ENCODE results near the gene LILRB3.
"Not testable (repeated sequence)": the region's sequence is repeated elsewhere in the genome, so short reads cannot be mapped to it uniquely, and the experiment has no call there.

LILRB3 gene

GRCh38 chr19:54189735-54190502 lies 32.9 kb downstream of the LILRB3 start:
- peak; percentile 100 for DNase-seq (ENCODE audit: low read depth)

- DNase-seq (ENCODE audit: low read depth): no peak
These were observed 33.6 kb downstream of the LILRB3 start, which contains the start of gene MBOAT7 for GRCh38 chr19:54189145-54189734. MBOAT7 (minus strand) TSS chr19:54189580; CDS start chr19:54188508, 1,072 bp downstream.

DNA sequence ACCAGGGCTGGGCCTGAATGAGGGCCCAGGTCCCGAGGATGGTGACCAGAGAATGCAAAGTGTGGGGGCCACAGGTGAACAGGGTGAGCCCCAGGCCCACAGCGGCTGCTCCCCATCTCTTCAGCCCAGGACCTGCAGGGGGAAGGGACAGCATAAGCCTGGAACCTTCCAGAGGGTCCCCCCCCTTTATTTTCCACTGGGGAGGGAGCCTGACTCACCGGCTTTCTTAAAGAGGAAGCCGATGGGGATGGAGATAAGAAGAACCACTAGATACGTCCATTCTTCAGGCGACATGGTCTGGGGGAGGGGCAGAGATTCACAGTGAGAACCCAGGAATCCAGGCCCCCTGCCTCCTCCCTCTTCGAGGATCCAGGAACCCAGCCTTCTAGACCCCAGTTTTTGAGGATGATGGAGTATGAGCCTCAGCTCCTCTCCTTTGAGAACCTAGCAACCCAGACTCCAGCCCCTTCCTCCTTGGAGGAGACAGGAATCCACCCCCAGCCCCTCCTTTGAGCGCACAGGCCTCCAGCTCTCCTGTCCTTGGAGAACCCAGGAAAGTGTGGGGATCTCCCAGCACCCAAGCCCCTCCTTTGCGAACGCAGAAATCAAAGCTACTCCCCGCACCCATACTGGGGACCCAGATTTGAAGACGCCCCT lies 34.5 kb downstream of the LILRB3 start:
- DNase-seq (ENCODE audit: low read depth): peak; percentile 88

DNA sequence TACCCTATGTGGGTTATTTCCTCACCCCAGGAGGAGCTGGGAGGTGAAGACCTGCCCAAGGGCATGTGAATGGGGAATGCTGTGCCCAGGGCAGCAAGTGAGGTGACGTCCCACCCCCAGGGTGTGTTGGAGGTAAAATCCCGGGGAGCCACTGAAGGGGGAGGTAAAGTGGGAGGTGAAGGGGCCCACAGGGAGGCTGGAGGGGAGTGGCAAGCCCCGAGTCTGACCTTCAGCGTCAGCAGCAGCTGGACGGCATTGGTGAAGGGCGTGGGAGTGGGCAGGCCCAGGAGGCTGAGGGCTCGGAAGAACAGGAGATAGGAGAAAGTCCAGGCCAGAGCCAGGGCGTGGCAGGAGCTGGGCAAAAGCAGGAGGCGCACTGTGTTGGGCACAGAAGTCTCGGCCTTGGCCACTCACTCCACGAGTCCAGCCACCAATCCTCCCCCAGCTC lies 35.8 kb downstream of the LILRB3 start:
- no peak for DNase-seq (ENCODE audit: low read depth)

DNA sequence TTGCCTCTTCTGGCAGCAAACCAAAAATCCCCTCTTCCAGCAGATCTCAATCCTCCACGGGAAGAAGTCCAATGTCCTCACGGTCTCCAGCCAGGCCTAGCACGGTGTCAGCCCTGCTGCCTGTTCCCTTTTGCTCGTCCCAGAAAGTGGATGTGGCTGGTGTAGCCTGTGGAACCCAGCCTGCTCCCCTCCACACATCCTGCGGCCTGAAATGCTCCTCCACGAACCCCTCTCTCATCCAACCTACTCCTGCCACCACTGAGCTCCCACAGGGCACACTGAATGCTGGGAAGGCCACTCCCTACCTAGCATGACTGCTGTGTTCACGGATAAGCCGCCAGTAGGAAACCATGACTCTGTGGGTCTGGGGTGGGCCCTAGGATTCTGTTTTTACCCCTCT lies 36.5 kb downstream of the LILRB3 start:
- no peak for DNase-seq (ENCODE audit: low read depth)

DNA sequence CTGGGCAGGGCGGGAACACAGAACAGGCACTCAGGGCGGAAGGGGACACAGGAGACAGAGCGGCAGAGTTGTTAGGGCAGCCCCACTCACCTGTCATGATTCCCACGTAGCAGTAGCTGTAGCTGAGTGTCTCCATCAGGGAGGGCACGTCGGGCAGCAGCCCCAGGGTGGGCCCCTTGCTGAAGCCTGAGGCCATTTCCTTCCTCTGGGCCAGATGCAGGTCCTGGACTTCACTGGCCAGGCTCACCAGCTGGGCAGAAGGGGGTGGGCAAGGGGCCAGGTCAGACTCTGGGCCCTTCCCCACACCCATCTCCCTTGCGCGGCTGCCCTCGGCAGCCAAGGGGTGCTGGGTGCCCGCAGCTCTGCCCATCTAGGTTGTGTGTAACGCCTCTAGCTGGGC lies 39.4 kb downstream of the LILRB3 start:
- no peak for DNase-seq (ENCODE audit: low read depth)

GRCh38 chr19:54181894-54182293 lies 40.9 kb downstream of the LILRB3 start:
- not testable (repeated sequence) for DNase-seq (ENCODE audit: low read depth)

- no peak for DNase-seq (ENCODE audit: low read depth)
These were observed 42.1 kb downstream of the LILRB3 start for GRCh38 chr19:54180691-54181091.

- DNase-seq (ENCODE audit: low read depth): peak; percentile 71
These were observed 42.8 kb downstream of the LILRB3 start for GRCh38 chr19:54179921-54180461.

- DNase-seq (ENCODE audit: low read depth): no peak
These were observed 43.5 kb downstream of the LILRB3 start for GRCh38 chr19:54179262-54179852.

DNA sequence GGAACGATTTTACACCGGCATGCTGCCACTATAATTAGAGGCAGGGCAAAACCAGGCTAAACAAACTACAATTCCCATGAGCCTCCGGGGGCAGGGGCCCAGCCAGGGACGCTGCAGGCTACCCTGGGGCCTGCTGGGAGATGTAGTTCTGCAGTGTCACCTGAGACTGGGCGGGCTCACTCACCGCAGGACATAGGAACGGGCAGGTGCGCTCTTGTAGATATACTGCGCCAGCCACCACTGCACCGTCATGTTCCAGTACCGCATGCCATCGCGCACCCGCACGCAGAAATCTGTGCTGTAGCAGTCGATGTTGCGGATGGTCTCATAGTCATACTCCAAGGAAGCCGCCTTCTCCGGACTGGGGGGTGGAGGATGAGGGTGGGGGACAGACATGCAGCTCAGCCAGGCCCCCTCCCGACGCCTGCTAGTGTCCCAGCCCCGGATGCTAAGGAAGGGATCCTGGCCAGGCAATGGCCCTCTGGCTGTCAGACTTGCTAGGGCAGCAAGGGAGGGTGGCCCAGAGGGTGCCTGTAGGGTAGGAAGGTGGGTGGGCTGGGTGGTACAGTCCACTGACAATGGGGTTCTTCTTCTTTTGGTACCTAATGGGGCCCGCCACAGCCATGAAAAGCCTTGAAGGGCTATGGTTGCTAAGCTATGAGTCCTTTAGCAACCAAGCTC lies 44.1 kb downstream of the LILRB3 start:
- DNase-seq (ENCODE audit: low read depth): no peak

- DNase-seq (ENCODE audit: low read depth): no peak
These were observed 48.6 kb downstream of the LILRB3 start for GRCh38 chr19:54173951-54174834.

- DNase-seq (ENCODE audit: low read depth): no peak
These were observed 49.5 kb downstream of the LILRB3 start for GRCh38 chr19:54173359-54173699.

GRCh38 chr19:54172471-54173358 lies 50.1 kb downstream of the LILRB3 start, which contains the start of gene TMC4:
TMC4 (minus strand) TSS chr19:54173160; CDS start chr19:54173117, 43 bp downstream.
- DNase-seq (ENCODE audit: low read depth): no peak

- not testable (repeated sequence) for DNase-seq (ENCODE audit: low read depth)
These were observed 50.9 kb downstream of the LILRB3 start for GRCh38 chr19:54171736-54172431.

DNA sequence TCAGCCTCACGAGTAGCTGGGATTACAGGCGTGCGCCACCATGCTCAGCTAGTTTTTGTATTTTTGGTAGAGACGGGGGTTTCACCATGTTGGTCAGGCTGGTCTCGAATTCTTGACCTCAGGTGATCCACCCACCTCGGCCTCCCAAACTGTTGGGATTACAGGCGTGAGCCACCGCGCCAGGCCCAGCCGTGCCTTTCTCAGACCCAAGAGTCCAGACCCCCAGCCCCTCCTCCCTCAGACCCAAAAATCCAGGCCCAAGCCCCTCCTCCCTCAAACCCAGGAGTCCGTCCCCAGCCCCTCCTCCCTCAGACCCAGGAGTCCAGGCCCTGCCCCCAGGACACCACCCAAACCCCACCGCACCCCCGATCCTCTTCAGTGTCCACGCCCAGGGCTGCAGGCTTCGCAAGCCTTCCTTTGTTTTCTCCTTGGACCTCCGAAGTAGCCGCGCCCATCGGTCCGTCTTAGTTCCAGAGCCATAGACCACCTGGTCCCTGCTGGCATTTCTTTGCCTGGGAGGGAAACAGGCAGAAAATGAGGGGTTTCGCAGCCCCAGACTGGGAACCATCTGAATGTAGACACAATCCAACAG lies 53.6 kb downstream of the LILRB3 start:
- DNase-seq (ENCODE audit: low read depth): no peak

- DNase-seq (ENCODE audit: low read depth): peak; percentile 70
These were observed 54.5 kb downstream of the LILRB3 start for GRCh38 chr19:54168174-54168917.
